NCI-H510A (cell line): ENCODE results near the gene TMEM53.

Experiments used
- DNase-seq: peaks from one replicate; lab custom pipeline; 2025; lab: John Stamatoyannopoulos, UW

TMEM53 gene

DNA sequence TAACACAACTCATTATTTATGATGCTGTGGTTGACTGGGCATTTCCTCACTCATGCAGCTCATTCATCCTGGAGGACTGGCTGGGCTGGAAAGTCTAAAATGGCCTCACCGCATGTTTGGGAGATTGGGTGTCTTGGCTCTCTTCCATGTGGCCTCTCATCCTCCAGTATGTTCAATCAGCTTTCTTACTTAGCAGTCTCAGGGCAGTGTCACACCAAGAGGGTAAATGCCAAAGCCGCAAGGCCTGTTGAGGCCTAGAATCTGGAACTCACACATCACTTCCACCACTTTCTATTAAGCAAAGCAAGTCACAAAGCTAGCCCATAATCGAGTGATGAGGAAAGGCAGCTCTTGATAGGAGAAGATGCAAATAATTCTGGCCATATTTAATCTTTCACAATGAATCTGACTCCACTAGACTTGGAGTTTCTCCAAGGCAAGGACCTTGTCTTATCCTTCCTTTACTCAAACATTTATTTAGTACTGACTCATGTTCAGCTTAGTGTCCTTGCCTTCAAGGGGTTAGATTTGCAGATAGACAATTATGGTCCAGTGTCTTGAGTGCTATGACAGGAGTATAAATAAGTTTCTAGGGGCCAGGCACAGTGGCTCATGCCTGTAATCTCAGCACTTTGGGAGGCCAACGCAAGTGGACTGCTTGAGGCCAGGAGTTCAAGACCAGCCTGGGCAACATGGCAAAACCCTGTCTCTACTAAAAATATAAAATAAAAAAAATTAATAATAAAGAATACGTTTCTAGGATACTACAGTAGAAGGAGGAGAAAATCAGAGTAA is 45.1 kb downstream of the TMEM53 start:
- DNase-seq = no peak

DNA sequence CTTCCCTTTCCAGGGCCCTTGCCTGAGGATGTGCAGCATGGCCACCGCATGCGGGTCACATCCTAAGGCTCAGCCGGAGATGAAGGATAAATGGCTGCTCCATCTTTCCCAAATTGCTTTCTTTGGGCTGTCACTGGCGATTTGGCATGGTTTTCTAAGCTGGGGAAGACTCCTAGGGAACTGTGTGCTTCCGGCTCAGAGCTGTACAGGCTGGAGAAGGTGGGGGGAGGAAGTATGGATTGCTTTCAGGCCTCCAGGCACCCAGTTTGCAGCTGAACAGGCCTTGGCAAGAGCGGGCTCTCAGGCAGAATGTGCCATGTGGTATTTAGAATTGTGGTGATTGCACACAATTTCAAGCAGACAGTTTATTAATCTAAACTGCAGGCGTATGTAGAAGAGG is 48.9 kb downstream of the TMEM53 start:
- no peak for DNase-seq

DNA sequence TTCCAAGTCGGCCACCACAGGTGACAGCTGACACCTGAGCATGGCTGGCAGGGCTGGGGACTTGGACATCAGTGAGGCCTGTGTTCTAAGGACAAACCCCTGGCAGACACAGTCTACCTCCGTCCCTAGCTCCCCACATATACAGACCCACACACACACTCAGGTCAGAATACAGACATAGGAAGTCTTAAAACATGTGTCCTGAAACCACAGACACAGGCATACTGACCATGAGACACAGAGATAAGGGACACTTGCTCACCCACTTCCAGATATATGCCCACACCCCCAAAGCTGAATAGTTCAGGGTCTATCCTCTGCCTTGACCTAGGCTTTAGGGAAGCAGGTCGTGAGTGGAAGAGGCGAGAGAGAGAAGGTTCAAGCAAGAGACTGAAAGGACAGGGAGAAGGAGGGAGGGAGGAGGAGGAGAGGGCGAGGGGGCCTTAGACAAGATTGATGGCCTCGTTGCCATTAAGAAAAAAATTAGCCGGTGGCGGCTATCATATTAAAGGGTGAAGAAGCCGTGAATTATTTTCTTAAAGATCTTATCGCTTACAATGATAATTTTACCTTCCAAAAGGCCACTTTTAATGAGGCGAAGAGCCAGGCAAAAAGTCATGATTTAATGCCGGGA is 49.9 kb downstream of the TMEM53 start:
- DNase-seq = no peak

DNA sequence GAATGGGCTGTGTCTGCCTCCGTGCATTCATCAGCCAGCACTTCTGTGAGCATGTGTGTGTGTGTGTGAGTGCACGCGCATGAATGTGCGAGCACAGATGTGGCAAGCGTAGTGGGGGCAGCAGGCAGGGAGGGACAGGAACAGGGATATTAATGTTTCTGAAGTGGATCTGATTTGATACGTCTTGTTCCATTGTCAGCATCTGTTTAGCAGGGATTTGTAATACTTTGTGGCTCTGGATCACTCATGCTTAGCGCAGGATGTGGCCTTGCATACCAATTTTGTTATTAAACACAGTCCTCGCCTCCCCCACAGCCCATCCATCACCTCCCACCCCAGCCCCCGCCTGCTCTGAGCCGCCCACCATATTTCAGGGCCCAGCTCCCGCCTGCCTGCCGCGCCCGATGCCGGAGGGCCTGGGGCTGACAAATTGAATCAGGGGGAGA is 52.4 kb downstream of the TMEM53 start:
- no peak for DNase-seq

DNA sequence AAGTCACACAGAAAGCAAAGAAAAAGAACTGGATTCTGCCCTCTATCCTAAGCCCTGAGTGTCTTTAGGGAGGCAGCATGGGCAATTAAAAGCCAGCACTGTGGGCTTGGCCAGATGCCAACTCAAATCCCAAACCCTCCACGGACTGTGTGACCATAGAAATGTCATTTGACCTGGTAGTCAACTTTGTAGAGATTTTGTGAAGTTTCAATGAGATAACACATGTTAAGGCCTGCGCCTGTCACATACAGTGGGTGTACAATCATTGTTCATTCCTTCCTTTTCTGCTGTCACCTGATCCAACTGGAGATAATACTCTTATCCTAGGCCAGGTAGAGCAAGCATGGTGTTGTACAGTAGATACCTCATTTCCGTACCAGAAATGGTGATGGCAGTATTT is 54.2 kb downstream of the TMEM53 start:
- no peak for DNase-seq

DNA sequence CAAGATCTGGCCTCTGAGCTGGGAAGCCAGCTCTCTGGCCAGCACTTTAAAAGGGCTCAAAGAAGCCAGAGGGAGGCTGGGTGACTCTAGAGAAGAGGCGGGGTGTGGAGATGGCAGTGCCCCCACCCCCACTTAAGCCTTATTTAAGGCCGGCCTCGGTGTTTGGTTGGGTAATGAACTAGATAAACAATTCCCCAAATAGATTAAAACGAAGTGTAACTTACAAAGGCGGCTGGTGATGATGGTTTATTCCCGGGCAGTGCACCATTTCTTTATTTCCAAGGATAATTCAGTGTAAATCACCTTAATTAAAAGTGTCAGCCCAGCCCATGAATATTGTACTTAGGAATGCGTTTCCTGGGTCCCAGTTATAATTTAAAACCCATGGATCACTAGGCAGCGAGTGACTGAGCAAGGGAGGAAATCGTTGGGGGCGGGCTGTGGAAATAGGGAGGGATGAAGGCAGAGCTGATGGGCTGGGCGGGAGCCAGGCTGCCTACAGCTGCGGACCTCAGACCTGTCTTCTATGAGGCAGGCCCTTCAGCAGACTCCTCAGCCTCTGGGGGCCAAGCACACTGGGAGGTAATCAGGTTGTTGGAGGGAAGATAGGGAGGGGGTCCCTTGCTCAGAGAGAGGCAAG is 54.9 kb downstream of the TMEM53 start:
- DNase-seq = no peak

DNA sequence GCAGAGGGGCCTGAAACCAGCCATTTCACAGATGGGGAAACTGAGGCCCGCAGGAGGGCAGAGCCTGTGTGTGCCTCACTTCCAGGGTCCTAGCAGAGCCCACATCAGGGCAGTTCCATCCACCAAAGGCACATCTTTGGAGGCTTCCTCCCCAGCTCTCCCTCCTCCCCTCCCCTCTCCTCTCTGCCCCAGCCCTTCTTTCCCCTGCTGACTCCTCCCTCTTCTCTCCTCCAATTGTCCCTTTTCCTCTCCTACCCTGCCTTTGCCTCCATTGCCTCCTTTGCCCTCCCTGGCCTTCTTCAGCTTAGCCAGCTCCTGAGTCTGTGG is 56.6 kb downstream of the TMEM53 start:
- DNase-seq = no peak

DNA sequence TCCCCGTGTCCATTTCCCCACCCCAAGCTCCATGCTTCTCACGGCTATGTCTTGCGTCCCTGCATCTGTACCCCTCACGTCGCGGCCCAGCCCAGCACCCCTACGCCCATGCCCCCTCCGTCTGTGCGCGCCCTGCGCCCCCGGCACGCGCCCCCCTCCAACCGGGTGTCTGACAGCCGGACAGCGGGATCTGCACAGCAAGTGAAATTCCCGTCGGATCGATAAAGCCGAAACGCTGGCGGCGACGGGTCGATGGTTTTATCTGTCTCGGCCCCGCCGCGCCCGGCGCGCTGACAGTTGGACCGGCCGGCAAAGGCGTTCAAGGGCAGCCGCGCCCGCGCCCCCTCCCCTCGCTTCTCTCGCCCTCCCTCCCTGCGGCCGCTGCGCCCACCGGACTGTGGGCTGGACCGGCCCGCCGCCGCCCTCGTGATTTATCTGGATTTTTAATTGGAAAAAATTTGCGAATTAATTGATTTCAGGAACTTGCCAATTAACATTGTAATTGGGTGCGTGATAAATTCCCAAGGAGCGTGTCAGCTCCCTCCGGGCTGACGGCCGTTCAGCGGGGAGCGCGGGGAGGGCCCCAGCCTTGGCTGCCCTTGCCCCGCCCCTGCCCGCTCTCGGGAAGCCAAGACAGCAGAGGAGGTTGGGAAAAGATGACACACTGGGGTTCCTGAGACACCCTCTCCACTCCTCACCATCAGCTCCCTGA is 57.1 kb downstream of the TMEM53 start:
- no peak for DNase-seq

DNA sequence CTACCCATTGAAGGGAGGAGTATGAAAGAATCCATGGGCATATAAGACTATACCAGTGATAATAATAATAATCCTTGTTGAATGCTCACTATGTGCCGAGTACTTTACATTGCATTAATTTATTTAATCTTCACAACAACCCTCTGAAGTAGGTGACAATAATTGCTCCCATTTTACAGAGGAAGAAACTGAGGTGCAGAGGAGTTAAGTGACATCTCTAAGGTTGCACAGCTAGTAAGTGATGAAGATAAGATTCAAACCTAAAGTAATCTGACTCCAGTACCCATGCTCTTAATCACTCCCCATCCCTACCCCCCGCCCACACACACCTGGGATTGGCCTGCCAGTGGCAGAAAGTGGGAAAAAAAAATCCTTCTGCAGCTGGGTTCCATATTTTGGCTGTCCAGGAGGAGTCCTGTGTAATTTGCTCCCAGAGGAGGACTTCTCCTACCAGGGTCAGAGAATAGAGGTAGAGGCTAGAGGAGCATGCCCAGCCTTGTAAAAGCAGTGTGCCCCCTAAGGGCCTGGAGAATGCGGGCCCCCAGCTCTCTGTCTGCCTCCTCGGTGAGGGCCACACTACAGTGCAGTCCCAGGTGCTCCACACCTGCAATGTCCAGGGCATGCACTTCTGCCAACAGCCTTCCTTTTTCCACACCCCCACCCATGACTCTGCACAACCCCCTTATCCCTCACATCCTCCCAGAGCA is 57.8 kb downstream of the TMEM53 start:
- DNase-seq = no peak

DNA sequence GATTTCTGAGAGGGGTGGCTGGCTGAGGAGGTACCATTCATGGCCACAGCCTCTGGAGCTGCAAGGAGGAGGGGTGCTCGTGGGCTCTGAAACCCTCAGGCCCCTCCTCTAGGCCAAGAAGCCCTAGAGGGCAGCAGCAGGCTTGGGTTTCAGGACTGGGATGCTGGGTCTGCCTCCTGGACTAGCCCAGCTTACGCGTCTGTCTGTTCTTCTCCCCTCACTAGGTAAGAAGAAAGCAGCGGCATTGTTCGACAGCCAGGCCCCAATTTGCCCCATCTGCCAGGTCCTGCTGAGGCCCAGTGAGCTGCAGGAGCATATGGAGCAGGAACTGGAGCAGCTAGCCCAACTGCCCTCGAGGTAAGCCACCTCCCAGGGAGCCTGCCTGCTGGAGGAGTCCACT is 60.3 kb downstream of the TMEM53 start:
- DNase-seq = no peak

DNA sequence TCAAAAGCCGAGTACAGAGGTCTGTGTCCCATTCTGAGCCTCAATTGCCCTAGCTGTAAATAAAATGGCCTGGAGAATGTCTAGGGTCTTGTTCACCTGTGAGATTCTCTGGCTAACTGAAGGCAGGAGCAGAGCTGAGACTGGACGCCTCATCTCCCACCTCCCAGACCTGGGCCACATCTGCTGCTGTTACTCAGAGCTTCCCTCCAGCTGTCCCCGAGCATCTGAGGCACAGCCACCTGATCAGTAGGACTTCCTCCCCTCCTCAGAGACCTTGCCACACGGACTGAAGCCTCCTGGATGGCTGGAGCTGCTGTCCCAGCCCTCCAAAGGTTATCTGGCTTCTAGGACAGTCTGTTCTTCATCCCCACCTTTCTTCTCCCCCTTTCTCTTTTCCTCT is 62.4 kb downstream of the TMEM53 start:
- no peak for DNase-seq

DNA sequence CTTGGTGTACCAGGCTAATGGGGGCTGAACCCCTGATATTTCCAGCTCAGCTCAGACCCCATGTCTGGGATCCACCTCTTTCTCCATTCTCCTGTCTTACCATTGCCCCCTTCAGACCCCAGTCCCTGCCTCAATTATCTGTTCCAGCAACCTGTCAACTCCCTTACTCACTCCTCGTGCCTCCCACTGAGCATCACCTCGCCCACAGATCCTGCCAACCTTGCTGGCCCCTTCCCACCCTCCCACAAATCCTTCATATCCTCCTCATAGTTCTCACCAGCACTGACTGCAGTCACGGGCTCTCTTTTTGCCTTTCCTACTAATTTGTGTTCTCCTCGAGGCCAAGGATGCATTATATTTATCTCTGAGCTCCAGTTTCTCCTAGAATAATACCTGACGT is 62.9 kb downstream of the TMEM53 start:
- no peak for DNase-seq

DNA sequence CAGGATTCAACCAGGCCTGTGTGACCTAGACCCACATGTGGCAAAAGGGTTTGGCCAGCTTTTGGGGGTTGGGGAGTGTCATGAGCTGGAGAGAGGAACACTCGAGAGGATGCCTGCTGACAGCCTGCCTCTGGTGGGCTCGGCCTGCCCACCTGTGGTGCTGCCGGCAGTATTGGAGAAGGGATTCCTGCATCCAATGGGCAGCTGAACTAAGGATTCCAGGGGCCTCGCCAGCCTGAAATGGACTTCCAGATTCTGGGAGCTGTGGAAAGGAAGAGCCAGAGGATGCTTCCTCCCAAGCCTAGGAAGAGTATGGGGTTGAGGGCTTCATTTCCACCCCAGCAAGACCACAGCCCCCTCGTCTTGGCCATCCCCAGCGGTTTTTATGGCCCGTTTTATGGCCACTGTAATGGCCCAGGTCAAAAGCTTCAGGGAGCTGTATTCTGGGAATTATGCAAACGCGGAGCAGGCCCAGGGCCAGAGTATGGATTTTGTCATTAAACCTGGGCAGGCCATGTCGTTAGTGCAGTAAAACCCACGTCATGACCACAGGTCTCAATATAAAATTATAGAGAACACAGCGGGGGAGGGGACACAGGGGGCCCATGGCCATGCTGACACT is 63.6 kb downstream of the TMEM53 start:
- DNase-seq = no peak

DNA sequence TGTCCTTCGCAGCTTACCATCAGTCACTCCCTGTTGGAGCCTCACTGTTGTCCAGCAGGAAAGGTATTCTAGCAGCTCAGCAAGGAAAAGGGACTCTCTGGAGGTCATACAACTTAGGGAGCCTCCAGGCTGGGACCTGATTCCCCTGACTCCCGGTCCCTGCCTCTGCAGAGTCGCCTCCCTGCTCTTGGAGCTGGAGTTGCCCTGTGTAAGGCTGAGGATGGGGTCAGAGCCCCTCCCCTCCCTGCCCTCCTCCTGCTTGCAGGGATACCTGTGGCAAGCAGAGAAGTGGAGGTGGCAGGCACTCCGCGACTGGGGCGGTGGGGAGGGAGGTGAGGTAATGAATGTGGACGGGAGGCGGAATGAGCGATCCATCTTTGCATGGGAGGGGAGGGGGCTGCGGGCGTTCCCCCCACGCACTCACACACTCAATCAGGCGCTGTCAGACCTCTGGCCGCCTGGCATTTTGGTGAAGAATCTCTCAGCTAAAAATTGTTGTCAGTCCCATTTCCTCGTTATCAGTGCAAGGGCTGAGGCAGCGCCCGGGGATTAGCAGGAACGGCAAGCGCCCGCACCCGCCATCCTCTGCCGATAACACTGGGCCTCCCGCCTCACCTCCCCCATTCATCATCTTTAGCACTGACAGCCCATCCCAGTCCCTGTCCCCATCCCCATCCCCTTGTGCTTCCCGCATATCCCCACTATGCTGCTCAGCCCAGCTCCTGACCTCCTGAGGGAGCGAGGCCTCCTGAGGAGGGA is 64.3 kb downstream of the TMEM53 start:
- DNase-seq = no peak

DNA sequence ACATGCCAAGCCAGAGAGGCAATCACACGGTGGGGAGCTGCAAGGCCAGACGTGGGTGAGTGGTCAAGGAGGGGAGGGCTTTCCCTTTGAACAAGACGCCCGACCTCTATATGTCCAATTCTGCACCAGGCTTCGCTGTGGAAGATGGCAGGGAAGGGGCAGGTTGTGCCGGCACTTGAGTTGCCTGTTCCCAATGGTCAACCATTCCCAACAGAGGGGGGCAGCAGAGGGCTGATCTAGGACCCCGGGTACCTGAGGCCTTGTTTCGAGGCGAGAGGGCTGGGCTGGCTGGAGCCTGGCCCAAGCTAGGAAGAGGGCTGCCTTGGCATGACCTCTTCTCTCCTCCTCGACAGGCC is 64.9 kb downstream of the TMEM53 start:
- no peak for DNase-seq

DNA sequence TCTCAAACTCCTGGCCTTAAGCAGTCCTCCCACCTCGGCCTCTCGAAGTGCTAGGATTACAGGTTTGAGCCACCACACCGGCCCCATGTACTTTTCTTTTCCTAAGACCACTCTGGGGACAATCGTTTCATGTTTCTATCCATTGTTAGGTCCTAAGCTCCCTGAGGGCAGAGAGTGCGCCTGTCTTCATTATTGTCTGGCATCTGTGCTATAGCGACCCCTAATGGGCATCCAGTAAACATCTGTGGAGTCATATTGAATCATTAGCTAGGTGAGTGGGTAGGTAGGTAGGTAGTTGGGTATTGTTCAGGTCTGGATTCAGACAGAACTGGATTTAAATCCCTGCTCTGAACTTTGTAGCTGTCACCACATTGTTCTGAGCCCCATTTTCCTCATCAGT is 66.1 kb downstream of the TMEM53 start:
- DNase-seq = no peak

DNA sequence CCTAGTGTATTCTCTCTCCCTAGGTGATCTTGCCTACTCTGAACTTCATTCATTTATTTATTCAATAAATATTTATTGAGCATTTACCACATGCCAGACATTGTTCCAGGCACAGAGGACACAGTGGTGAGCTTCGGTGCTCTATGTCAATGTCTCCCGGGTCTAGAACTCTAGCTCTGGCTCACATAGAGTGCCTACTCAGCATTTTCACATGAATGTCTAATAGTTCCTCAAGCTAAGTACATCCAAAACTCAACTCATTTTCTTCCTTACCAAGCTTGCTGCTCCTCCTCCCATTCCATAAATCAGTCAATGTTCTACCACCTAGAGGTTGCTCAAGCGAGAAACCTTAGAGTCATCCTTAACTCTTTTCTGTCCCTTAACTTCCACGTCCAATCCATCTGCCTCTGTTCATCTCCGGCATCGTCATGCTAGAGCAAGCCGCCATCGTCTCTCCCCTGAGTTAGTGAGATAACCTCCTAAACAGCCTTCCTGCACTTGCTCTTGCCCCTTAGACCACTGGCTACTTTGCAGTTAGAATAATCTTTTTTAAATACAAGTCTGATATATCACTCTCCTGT is 67.5 kb downstream of the TMEM53 start:
- no peak for DNase-seq

DNA sequence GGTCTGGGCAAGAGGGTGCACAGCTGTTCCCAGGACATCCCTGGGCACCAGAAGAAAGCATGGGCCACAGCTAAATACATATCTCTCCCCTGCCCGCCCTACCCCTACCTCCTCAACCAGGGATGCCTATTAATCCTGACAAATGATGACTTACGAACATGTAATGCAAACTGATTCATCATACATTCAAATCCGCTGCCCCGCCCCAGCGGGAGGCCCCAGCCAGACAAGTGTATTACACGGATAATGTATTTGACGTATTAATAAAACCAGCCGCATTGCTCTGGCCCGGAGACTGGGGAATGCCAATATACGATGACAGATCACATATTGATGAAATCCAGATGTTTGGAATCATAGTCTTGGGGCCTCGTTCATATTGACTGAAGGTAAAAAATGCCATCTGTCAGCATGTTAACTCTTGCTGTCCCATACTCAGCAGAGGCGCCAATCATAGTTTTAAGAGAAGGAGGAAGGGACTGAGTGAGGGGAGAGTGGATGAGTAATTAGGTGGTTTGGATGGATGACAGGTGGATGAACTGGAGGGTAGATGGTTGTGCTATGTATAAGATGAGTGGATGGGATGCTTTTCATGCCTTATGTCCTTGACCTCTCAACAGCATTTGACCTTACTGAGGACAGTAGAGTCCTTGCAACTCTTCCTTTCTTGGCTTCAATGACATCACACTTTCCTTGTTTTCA is 68.2 kb downstream of the TMEM53 start:
- no peak for DNase-seq

DNA sequence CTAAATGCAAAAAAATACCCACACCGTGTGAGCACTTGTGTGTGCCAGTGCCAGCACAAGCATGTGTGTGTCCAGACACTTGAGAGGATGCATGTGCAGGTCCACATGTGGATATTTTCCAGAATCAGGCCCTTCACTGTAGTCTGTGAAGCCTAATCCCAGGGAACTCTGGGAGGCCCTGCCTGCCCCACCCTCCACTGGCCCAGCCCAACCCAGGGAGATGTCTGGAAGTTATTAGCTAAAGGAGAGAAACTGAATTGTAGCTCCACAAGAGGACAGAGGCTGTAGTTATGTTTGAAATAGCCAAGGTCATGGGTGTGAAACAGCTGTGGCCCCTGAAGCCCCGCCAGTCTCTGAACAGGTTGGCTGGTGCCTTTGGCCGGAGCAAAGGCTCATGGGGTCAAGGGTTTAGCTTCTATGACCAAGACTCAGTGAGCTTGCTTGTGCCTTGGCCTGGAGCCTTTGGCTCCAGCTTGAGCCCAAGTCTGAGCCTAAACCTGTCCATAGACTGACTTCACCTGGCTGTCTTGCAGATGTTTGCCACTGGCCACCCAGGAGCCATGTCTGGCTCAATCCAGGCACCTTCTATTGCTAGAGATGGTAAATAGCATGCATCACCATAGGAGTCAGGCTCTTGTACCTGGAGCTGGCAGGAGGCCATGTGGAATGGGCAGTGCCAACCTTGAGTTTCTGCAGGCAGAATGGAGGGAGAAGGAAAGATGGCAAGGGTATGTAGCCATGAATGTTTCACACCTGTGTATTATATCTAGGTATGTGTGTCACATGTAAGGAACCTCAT is 69.9 kb downstream of the TMEM53 start:
- no peak for DNase-seq
